ENCODE results near the gene RBM38. TPM values are rescaled to one million over a fixed set of nuclear protein-coding genes. Genes with fewer than 3 reads are reported as not detected.

Gene RBM38
- total and polyA plus RNA-seq, 9 of the 15 experiments (the other 6 are each of a cell fraction or from before 2014, with no cell fraction given), result 0.28 to 82.4 (median 33.2) TPM

DNA sequence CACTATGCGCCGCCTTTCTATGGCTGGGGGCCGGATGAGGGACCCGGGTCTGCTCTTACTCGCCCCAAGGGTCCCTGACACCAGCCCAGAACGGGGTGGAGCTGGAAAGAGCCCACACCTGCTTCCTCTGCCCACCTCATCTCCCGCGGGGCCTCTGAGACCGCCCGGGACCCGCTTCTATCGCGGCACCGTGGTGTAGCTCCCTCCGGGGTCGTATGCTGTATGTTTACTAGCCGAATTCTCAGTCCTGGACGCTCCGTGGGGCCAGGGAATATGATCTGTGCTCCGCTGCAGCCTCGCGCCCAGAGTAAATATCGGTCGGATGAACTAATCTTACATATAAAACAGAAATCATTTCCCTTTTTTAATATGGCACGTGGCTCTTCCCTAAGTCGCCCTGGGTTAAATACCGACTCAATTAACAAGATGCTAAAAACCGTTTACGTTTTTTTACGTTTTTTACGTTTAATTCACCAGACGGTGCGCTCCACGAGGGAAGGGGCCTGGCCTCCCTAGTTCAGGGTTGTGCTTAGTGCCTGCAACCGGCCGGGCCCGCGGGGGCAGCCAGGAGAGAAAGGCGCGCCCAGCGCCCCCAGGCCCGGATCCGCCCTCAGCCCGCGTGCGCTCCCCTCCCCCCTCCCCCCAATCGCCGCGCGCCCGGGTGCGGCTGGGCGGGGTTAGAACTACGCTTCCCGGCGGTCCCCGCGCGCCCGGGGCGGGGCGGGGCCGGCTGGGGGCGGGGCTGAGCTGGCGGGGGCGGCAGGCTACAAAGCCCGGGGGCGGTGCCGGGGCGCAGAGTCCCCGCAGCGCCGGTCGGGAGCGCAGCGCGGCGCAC, at the start of gene RBM38 (continued):
- TF ChIP-seq MAZ (CRISPR knock-in tag; conservative IDR thresholded peaks at IDR 0.05 in 1 of 2, IDR thresholded peaks at IDR 0.05 in 1 of 2) (peak; percentile 81 to 86), SRF (CRISPR knock-in tag; IDR thresholded peaks at IDR 0.05) (0 out of 4 replicates have a peak, but pooled peaks of 1 of the 2 experiments have one; percentile 10), CREM (IDR thresholded peaks at IDR 0.05; ENCODE audit: low read depth) (peak; percentile 37; the same call in 1 of the 2 replicates), HDAC2 (IDR thresholded peaks at IDR 0.05) (peak; percentile 32; the same call in 1 of the 2 replicates), SUPT5H (IDR thresholded peaks at IDR 0.05) (peak; percentile 61)
- TF ChIP-seq, protein P1, sequence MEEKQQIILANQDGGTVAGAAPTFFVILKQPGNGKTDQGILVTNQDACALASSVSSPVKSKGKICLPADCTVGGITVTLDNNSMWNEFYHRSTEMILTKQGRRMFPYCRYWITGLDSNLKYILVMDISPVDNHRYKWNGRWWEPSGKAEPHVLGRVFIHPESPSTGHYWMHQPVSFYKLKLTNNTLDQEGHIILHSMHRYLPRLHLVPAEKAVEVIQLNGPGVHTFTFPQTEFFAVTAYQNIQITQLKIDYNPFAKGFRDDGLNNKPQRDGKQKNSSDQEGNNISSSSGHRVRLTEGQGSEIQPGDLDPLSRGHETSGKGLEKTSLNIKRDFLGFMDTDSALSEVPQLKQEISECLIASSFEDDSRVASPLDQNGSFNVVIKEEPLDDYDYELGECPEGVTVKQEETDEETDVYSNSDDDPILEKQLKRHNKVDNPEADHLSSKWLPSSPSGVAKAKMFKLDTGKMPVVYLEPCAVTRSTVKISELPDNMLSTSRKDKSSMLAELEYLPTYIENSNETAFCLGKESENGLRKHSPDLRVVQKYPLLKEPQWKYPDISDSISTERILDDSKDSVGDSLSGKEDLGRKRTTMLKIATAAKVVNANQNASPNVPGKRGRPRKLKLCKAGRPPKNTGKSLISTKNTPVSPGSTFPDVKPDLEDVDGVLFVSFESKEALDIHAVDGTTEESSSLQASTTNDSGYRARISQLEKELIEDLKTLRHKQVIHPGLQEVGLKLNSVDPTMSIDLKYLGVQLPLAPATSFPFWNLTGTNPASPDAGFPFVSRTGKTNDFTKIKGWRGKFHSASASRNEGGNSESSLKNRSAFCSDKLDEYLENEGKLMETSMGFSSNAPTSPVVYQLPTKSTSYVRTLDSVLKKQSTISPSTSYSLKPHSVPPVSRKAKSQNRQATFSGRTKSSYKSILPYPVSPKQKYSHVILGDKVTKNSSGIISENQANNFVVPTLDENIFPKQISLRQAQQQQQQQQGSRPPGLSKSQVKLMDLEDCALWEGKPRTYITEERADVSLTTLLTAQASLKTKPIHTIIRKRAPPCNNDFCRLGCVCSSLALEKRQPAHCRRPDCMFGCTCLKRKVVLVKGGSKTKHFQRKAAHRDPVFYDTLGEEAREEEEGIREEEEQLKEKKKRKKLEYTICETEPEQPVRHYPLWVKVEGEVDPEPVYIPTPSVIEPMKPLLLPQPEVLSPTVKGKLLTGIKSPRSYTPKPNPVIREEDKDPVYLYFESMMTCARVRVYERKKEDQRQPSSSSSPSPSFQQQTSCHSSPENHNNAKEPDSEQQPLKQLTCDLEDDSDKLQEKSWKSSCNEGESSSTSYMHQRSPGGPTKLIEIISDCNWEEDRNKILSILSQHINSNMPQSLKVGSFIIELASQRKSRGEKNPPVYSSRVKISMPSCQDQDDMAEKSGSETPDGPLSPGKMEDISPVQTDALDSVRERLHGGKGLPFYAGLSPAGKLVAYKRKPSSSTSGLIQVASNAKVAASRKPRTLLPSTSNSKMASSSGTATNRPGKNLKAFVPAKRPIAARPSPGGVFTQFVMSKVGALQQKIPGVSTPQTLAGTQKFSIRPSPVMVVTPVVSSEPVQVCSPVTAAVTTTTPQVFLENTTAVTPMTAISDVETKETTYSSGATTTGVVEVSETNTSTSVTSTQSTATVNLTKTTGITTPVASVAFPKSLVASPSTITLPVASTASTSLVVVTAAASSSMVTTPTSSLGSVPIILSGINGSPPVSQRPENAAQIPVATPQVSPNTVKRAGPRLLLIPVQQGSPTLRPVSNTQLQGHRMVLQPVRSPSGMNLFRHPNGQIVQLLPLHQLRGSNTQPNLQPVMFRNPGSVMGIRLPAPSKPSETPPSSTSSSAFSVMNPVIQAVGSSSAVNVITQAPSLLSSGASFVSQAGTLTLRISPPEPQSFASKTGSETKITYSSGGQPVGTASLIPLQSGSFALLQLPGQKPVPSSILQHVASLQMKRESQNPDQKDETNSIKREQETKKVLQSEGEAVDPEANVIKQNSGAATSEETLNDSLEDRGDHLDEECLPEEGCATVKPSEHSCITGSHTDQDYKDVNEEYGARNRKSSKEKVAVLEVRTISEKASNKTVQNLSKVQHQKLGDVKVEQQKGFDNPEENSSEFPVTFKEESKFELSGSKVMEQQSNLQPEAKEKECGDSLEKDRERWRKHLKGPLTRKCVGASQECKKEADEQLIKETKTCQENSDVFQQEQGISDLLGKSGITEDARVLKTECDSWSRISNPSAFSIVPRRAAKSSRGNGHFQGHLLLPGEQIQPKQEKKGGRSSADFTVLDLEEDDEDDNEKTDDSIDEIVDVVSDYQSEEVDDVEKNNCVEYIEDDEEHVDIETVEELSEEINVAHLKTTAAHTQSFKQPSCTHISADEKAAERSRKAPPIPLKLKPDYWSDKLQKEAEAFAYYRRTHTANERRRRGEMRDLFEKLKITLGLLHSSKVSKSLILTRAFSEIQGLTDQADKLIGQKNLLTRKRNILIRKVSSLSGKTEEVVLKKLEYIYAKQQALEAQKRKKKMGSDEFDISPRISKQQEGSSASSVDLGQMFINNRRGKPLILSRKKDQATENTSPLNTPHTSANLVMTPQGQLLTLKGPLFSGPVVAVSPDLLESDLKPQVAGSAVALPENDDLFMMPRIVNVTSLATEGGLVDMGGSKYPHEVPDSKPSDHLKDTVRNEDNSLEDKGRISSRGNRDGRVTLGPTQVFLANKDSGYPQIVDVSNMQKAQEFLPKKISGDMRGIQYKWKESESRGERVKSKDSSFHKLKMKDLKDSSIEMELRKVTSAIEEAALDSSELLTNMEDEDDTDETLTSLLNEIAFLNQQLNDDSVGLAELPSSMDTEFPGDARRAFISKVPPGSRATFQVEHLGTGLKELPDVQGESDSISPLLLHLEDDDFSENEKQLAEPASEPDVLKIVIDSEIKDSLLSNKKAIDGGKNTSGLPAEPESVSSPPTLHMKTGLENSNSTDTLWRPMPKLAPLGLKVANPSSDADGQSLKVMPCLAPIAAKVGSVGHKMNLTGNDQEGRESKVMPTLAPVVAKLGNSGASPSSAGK (IDR thresholded peaks at IDR 0.05), result peak; percentile 75
- TF ChIP-seq, protein P2, sequence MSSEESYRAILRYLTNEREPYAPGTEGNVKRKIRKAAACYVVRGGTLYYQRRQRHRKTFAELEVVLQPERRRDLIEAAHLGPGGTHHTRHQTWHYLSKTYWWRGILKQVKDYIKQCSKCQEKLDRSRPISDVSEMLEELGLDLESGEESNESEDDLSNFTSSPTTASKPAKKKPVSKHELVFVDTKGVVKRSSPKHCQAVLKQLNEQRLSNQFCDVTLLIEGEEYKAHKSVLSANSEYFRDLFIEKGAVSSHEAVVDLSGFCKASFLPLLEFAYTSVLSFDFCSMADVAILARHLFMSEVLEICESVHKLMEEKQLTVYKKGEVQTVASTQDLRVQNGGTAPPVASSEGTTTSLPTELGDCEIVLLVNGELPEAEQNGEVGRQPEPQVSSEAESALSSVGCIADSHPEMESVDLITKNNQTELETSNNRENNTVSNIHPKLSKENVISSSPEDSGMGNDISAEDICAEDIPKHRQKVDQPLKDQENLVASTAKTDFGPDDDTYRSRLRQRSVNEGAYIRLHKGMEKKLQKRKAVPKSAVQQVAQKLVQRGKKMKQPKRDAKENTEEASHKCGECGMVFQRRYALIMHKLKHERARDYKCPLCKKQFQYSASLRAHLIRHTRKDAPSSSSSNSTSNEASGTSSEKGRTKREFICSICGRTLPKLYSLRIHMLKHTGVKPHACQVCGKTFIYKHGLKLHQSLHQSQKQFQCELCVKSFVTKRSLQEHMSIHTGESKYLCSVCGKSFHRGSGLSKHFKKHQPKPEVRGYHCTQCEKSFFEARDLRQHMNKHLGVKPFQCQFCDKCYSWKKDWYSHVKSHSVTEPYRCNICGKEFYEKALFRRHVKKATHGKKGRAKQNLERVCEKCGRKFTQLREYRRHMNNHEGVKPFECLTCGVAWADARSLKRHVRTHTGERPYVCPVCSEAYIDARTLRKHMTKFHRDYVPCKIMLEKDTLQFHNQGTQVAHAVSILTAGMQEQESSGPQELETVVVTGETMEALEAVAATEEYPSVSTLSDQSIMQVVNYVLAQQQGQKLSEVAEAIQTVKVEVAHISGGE (CRISPR knock-in tag; IDR thresholded peaks at IDR 0.05), result peak in 1 of 3 experiments; percentile 9; a peak in 1 of 6 replicates
- TF ChIP-seq, protein P3, sequence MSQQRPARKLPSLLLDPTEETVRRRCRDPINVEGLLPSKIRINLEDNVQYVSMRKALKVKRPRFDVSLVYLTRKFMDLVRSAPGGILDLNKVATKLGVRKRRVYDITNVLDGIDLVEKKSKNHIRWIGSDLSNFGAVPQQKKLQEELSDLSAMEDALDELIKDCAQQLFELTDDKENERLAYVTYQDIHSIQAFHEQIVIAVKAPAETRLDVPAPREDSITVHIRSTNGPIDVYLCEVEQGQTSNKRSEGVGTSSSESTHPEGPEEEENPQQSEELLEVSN (IDR thresholded peaks at IDR 0.05; ENCODE audit: borderline replicate concordance in 1 of 2, extremely low read depth in 1 of 2, insufficient read depth in 1 of 2, insufficient read length in 1 of 2, low read depth in 1 of 2, low read length in 1 of 2, poor library complexity in 1 of 2, severe bottlenecking in 1 of 2), result peak; percentile 22 to 87
